C1 segment of cervical spinal cord (tissue), 14 donors: ENCODE measurements around the gene EIF4G1.
"Not testable (repeated sequence)": the region's sequence is repeated elsewhere in the genome, so short reads cannot be mapped to it uniquely, and the experiment has no call there.

Experiments used
- DNase-seq, 14 donors: peaks; one replicate each; lab custom pipeline; 2025; lab: John Stamatoyannopoulos, UW

The EIF4G1 gene

GRCh38 chr3:184314363-184314699 is at the start of gene EIF4G1:
EIF4G1 (plus strand) TSS chr3:184314606; CDS start chr3:184315797, 1,191 bp downstream.
- peak; percentile 47 to 96 (median 88) for DNase-seq

GRCh38 chr3:184267249-184267648 is 47.2 kb upstream of the EIF4G1 start:
- not testable (repeated sequence) for DNase-seq

GRCh38 chr3:184272269-184272668 is 42.1 kb upstream of the EIF4G1 start:
- DNase-seq: no peak

GRCh38 chr3:184275381-184275701 is 39.1 kb upstream of the EIF4G1 start:
- peak in 1 of 14 donors; percentile 25 for DNase-seq

GRCh38 chr3:184275961-184276910 is 38.2 kb upstream of the EIF4G1 start, which contains the start of gene ECE2:
ECE2 (plus strand) TSS chr3:184276022; CDS start chr3:184276154, 132 bp downstream.
- peak in 2 of 14 donors; percentile 17 to 21 for DNase-seq

GRCh38 chr3:184277366-184277765 is 37.0 kb upstream of the EIF4G1 start:
- no peak for DNase-seq

GRCh38 chr3:184282941-184283340 is 31.5 kb upstream of the EIF4G1 start:
- DNase-seq: no peak

- no peak for DNase-seq
Observed at GRCh38 chr3:184283681-184284080, 30.7 kb upstream of the EIF4G1 start.

GRCh38 chr3:184284696-184285095 is 29.7 kb upstream of the EIF4G1 start:
- peak in 10 of 14 donors; percentile 7 to 79 (median 32) for DNase-seq

GRCh38 chr3:184289426-184289938 is 24.9 kb upstream of the EIF4G1 start:
- DNase-seq: peak in 8 of 14 donors; percentile 3 to 39 (median 20)

- no peak for DNase-seq
Observed at GRCh38 chr3:184290331-184290730, 24.1 kb upstream of the EIF4G1 start.

- DNase-seq: no peak
Observed at GRCh38 chr3:184291044-184291737, 23.2 kb upstream of the EIF4G1 start.

GRCh38 chr3:184291738-184292445 is 22.5 kb upstream of the EIF4G1 start:
- no peak for DNase-seq

GRCh38 chr3:184295771-184296170 is 18.6 kb upstream of the EIF4G1 start:
- no peak for DNase-seq

- no peak for DNase-seq
Observed at GRCh38 chr3:184296616-184297015, 17.8 kb upstream of the EIF4G1 start.

- DNase-seq: peak; percentile 82 to 98 (median 94)
Observed at GRCh38 chr3:184298759-184299487, 15.5 kb upstream of the EIF4G1 start, which contains the start of gene PSMD2. PSMD2 (plus strand) TSS chr3:184299241; CDS start chr3:184299267, 26 bp downstream.

GRCh38 chr3:184299488-184300377 is 14.7 kb upstream of the EIF4G1 start:
- no peak for DNase-seq

- DNase-seq: no peak
Observed at GRCh38 chr3:184300378-184300720, 14.1 kb upstream of the EIF4G1 start.

- no peak for DNase-seq
Observed at GRCh38 chr3:184305577-184305976, 8.8 kb upstream of the EIF4G1 start.
